Fibroblast of skin of abdomen (primary cell): ENCODE data around the gene PDCD6IP. TPM values are rescaled to one million over a fixed set of nuclear protein-coding genes. Genes with fewer than 3 reads are reported as not detected.
"Not testable (repeated sequence)": the region's sequence is repeated elsewhere in the genome, so short reads cannot be mapped to it uniquely, and the experiment has no call there.

Experiments
- DNase-seq: peaks from one replicate; pipeline ENCODE4 v3.0.0-alpha.2; 2013
- polyA plus RNA-seq, 2 experiments: library from polyadenylated mRNA; unstranded; fragments of 120-200 nt; gene quantifications; one replicate each; pipeline ENCODE4 v1.2.1, GENCODE V29; 2013; ENCODE audit not compliant: insufficient read length in 2 of 2

PDCD6IP gene, protein sequence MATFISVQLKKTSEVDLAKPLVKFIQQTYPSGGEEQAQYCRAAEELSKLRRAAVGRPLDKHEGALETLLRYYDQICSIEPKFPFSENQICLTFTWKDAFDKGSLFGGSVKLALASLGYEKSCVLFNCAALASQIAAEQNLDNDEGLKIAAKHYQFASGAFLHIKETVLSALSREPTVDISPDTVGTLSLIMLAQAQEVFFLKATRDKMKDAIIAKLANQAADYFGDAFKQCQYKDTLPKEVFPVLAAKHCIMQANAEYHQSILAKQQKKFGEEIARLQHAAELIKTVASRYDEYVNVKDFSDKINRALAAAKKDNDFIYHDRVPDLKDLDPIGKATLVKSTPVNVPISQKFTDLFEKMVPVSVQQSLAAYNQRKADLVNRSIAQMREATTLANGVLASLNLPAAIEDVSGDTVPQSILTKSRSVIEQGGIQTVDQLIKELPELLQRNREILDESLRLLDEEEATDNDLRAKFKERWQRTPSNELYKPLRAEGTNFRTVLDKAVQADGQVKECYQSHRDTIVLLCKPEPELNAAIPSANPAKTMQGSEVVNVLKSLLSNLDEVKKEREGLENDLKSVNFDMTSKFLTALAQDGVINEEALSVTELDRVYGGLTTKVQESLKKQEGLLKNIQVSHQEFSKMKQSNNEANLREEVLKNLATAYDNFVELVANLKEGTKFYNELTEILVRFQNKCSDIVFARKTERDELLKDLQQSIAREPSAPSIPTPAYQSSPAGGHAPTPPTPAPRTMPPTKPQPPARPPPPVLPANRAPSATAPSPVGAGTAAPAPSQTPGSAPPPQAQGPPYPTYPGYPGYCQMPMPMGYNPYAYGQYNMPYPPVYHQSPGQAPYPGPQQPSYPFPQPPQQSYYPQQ
- 170 TPM for polyA plus RNA-seq (2013, experiment 1 of 2; ENCODE audit: insufficient read length)
- 175 TPM for polyA plus RNA-seq (2013, experiment 2 of 2; ENCODE audit: insufficient read length)

GRCh38 chr3:33798418-33799201 is at the start of gene PDCD6IP:
TSS of gene PDCD6IP (plus strand) at chr3:33798630. CDS start at chr3:33798729, 99 bp downstream.
- DNase-seq: peak; percentile 88

DNA sequence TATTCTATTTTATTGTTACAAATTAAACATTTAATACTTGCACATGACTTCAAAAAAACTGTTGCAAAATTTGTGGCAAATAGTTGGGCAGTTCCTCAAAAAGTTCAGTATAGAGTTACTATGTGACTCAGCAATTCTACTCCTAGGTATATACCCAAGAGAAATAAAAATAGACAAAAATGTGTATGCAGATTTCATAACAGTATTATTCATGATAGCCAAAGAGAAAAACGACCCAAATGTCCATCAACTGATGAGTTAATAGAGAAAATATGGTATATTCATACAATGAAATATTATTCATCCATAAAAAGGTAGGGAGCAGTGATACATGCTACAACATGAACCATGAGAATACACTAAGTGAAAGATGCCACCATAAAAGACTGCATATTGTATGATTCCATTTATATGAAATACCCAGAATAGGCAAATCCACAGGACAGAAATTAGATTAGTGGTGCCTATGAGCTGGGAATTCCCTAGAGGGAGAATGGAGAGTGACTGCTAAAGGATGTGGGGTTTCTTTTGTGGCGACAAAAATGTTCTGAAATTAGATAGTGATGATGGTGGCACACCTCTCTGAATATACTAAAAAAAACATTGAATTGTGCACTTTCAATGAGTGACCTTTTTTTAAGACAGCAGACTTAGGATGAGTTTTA is 48.8 kb upstream of the PDCD6IP start:
- DNase-seq: peak; percentile 43

DNA sequence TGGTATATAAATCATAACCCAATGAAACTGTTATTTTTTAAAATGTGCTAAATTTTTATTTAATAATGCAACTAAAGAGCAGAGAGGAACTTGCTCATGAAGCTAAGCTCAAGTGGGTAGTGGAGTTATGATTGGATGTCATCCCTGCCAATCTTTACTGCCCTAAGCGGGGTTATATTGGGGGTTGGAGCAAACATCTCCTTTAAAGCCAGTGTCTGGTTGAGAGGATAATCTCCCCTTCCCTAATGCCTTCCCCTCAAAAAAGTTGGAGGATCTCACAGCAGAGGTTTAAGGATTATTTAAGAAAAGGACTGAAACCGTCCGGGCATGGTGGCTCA is 48.2 kb upstream of the PDCD6IP start:
- no peak for DNase-seq

GRCh38 chr3:33751336-33751735 is 47.1 kb upstream of the PDCD6IP start:
- no peak for DNase-seq

- DNase-seq: not testable (repeated sequence)
These were observed 44.0 kb upstream of the PDCD6IP start for GRCh38 chr3:33754391-33754790.

DNA sequence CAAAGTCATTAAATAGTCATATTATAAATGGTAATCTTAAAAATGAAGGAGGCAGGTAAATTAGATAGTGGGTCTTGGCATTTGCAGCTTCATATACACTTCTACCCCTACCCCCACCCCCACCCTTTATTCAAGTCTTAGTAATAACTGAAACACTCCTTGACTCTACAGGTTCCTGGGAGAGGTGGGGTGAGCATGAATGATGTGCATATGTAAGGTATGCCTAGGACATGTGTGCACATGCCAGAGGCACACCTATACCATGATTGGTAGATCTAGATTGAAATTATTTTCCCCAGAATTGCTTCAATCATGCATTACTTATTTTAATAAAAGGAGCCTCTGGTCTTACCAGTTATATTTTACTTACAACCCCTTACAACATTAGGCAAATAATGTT is 40.1 kb upstream of the PDCD6IP start:
- no peak for DNase-seq

GRCh38 chr3:33758864-33759263 is 39.6 kb upstream of the PDCD6IP start:
- DNase-seq: peak; percentile 33

DNA sequence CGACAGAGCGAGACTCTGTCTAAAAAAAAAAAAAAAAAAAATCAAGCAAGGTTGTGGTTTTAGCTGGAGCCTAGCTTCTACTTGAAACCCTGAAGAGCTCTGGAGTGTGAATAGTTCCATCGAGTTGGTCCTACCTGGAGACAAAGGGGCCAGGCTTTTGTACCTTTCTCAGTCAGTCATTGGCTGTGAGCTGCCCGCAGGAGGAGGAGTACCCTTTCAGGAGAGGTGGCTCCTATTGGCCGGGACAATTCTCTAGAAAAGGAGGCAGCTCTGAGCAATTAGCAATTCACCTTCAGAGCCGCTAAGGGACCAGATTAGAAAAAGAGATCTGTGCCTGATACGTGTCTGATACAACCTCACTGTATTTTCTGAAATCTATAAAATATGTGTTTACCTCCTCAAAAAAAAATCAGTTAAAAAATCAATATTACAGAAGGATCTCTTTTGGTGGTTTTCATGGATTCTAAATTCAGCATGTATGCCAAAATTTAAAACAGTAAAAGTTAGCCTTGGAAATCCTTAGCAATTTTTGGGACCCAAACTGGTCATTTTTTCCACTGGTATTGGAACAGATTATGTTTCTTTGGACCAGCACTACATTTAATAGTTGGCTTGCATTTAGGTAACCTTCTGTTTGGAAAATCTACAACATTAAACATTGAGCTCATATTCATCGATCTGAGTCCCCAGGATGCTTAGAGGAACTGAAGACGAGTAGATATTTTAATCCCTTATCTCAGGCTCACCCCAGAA is 29.7 kb upstream of the PDCD6IP start:
- no peak for DNase-seq

GRCh38 chr3:33773637-33774036 is 24.8 kb upstream of the PDCD6IP start:
- DNase-seq: no peak

DNA sequence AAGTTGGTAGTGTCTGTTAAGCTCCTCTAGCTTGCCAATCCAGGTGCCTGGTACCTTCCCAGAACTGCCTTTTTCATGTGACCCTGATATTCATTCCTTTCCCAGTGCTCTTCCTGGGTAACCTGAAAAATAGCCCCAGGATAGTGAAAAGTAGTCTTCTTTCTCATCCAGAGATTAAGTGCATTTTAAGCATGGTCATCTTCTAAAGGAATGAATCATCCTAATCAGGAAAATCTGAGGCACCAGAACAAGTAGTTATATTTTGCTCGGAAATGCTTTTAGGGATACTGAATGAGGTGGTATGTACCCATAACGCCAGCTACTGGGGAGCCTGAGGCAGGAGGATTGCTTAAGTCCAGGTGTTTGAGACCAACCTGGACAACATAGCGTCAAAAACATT is 23.1 kb upstream of the PDCD6IP start:
- no peak for DNase-seq

DNA sequence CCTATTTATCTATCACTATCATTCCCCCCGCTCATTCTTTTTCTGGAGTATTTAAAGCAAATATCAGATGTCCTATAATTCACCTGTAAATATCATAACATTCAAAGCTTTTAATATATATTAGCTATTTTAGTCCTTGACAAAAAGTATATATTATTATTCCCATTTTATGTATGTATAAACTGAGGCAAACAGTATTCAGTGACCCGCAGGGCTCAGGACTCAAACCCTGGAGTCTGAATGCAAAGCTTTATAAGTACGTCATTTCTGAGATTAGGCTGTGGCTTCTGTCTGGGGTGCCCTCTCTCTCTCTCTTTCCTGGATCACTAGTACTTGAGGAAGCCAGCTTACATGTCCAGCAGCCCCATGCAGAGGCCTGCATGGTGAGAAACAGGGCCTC is 20.4 kb upstream of the PDCD6IP start:
- no peak for DNase-seq

DNA sequence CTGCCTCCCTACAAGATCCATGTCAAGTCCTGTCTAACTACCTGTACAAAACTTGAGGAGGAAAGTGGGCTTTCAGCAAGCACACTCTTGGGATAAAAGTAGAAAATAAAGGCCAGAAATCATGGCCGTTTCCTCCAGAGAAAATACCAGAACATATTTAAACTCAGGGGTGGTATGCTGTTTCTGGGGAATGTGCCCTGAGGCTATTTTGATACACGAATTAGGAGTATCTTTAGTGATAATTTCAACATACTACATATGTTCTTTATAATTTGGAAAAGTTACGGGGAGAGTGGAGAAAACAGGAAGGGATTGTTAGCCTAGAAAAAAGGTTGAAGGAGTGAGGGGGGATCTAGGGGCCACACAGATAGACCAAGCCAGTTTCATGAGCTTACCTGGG is 18.7 kb upstream of the PDCD6IP start:
- DNase-seq: no peak

GRCh38 chr3:33781413-33781812 is 17.0 kb upstream of the PDCD6IP start:
- not testable (repeated sequence) for DNase-seq

GRCh38 chr3:33786565-33787327 is 11.7 kb upstream of the PDCD6IP start:
- DNase-seq: peak; percentile 39

DNA sequence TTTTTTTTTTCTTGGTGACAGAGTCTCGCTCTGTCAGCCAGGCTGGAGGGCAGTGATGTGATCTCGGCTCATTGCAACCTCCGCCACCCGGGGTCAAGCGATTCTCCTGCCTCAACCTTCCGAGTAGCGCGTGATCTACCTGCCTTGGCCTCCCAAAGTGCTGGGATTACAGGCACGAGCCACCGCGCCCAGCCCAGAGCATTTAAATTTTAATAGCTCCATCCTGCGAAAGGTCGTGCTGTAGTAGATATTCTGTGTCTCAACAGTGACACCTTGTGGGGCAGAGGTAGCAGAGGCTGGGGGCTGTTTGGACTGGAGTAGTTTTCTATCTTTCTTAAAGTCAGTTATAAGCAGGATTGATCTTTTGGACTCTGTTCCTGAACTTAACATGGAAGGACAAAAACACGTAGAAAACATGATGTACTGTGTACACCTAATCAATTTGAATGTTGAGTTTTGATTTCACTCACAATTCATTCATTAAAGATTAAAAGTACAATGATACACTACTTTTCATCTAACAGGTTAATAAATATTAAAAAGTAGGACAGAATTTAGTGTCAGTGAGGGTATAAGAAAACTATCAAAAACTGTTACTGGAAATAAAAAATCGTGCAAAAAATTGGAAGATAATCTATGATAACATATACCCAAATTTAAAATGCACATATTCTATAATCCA is 11.0 kb upstream of the PDCD6IP start:
- peak; percentile 64 for DNase-seq

GRCh38 chr3:33789183-33789954 is 9.1 kb upstream of the PDCD6IP start:
- DNase-seq: no peak

DNA sequence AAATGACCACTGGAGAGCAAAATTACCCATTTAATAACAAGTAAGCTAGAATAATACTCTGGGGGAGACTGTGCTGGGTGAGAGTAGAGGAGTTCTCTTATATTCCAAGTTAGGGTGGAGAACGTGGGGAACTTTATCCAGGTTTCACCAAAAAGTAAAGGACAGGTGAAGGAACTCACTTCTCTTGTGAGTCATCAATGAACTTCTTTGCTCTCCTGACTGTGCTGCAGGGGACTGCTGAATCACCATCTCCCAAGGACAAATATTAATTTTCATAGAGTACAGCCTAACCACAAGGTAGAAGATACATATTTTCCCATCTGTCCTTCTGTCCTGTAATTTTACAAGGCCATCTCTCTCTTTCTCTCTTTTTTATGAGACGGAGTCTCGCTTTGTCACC is 8.3 kb upstream of the PDCD6IP start:
- no peak for DNase-seq

GRCh38 chr3:33791477-33792166 is 6.8 kb upstream of the PDCD6IP start:
- DNase-seq: no peak
